Subcutaneous adipose tissue (tissue), 4 donors: ENCODE measurements around the gene MYBPC1. TPM values are rescaled to one million over a fixed set of nuclear protein-coding genes. Genes with fewer than 3 reads are reported as not detected.

ENCODE experiments used
- total RNA-seq, 4 donors: library from RNA; depleted of rRNA; stranded (reverse); fragments of >200 nt; gene quantifications; one replicate each; pipeline ENCODE4 v1.1.0, GENCODE V29; 2016
- TF ChIP-seq, protein P1 (sequence below): fragments of 450-650 bp; IDR thresholded peaks from one replicate; pipeline ENCODE4 v1.5.1; 2016; ENCODE audit warnings: low read depth, mild to moderate bottlenecking, control low read depth, antibody characterized with exemption, moderate library complexity

Gene MYBPC1, protein sequence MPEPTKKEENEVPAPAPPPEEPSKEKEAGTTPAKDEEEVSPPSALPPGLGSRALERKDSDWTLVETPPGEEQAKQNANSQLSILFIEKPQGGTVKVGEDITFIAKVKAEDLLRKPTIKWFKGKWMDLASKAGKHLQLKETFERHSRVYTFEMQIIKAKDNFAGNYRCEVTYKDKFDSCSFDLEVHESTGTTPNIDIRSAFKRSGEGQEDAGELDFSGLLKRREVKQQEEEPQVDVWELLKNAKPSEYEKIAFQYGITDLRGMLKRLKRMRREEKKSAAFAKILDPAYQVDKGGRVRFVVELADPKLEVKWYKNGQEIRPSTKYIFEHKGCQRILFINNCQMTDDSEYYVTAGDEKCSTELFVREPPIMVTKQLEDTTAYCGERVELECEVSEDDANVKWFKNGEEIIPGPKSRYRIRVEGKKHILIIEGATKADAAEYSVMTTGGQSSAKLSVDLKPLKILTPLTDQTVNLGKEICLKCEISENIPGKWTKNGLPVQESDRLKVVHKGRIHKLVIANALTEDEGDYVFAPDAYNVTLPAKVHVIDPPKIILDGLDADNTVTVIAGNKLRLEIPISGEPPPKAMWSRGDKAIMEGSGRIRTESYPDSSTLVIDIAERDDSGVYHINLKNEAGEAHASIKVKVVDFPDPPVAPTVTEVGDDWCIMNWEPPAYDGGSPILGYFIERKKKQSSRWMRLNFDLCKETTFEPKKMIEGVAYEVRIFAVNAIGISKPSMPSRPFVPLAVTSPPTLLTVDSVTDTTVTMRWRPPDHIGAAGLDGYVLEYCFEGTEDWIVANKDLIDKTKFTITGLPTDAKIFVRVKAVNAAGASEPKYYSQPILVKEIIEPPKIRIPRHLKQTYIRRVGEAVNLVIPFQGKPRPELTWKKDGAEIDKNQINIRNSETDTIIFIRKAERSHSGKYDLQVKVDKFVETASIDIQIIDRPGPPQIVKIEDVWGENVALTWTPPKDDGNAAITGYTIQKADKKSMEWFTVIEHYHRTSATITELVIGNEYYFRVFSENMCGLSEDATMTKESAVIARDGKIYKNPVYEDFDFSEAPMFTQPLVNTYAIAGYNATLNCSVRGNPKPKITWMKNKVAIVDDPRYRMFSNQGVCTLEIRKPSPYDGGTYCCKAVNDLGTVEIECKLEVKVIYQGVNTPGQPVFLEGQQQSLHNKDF
- under 1 TPM in 2 of 4 donors, not detected in 2; 0.17 to 0.66 TPM for total RNA-seq

DNA sequence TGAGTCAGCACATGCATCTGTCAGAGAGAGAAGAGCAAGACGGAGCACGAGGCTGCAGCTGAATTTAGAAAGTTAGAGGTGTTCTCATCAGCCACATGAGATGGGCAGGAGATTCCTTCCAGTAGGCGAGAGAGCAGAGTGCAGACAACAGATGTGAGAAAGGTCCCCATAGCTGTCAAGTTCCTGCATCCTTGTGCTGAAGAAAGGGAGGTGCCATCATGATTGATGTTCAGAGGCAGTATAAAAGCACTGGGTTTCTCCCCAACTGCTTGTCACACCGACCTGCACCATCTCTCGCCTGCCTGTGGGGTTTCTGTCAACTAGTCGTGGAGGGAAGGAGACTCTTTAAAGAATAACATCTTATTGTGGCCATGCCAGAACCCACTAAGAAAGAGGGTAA lies at the start of gene MYBPC1:
Gene MYBPC1, plus strand, starts transcription at position 272 of the 400 bp plus-strand sequence. Its CDS starts 100 bp downstream, at position 372.
- TF ChIP-seq, protein P1, sequence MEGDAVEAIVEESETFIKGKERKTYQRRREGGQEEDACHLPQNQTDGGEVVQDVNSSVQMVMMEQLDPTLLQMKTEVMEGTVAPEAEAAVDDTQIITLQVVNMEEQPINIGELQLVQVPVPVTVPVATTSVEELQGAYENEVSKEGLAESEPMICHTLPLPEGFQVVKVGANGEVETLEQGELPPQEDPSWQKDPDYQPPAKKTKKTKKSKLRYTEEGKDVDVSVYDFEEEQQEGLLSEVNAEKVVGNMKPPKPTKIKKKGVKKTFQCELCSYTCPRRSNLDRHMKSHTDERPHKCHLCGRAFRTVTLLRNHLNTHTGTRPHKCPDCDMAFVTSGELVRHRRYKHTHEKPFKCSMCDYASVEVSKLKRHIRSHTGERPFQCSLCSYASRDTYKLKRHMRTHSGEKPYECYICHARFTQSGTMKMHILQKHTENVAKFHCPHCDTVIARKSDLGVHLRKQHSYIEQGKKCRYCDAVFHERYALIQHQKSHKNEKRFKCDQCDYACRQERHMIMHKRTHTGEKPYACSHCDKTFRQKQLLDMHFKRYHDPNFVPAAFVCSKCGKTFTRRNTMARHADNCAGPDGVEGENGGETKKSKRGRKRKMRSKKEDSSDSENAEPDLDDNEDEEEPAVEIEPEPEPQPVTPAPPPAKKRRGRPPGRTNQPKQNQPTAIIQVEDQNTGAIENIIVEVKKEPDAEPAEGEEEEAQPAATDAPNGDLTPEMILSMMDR: no peak

DNA sequence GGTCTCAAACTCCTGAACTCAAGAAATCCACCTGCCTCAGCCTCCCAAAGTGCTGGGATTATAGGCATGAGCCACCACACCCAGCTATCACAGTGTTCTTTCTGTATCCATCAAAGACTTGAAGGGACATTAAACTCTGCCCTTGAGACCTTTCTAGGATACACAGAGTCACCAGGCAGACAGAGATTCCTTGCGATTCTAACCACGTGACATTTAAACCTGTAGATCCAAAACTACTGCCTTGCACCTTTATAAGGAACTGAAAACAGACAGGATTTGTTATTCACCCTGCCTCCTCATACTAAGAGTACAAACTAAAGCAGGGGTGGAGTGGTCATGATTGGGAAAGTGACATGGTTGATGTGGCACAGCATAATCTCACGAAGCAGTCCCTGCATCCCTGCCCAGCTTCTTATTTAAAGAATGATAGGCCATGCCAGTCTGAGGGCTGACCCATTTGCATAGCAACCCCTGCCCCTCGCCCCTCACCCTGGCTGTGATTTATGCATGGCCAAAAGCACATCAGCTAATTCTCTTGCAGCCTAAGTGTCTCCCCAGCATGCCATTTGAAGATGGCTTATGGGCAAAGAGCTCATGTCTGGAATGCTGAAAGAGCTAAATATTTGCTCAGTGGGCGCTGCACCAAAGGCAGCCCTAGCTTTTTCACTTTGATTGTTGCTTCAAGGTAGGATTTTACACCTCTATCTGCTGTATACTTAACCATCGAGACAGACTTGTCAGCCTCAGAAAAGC lies 43.2 kb upstream of the MYBPC1 start:
- TF ChIP-seq, protein P1: no peak

DNA sequence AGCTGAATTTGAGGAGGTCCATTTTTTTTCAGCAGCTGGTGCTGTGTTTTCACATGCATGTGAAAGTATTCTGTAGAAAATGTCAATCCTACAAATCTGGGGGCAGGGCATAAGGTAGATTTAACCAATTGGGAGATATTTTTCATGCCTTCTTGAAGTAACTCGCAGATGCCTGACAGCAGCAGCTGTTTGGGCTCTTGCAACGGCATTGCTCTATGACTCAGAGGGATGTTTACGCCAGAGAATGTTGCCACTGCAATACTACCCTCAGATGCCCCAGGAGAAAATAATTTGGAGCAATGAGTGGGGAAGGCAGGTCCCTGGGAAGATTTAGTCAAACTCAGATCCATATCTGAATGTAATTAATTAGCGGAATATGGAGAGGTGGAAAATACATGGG lies 42.5 kb upstream of the MYBPC1 start:
- TF ChIP-seq, protein P1: no peak

DNA sequence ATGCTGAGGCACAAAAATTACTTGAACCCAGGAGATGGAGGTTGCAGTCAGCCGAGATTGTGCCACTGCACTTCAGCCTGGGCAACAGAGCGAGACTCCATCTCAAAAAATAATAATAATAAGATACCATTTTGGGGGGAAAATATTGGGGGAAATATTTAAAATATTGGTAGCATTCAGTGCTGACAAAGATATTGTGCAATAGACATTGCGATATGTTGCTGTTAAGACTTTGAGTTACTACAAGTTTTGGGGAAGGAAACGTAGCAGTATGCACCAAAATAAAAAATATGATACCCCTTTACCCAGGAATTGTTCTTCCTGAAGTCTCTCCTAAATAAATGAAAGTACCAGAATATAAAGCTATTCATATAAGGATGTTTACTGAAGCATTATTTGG lies 37.7 kb upstream of the MYBPC1 start:
- TF ChIP-seq, protein P1: no peak

DNA sequence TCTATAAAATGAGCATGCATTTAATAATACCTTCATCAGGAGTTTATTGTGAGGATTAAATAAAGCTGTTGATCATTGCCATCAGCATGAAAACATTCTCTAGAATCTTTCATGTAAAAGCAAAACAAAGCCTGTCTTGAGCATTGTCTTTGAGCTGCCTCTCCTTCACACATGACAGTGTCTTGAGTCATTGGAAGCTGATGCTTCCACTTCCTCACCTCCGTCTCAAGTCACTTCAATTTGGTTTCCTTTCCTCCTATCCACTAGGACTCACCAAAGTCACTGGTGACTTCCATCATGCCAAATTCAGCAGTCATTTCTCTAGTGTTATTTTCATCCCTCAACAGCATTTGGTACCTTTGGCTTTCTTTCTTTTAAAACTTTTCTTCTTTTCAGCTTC lies 31.6 kb upstream of the MYBPC1 start:
- TF ChIP-seq, protein P1: no peak

DNA sequence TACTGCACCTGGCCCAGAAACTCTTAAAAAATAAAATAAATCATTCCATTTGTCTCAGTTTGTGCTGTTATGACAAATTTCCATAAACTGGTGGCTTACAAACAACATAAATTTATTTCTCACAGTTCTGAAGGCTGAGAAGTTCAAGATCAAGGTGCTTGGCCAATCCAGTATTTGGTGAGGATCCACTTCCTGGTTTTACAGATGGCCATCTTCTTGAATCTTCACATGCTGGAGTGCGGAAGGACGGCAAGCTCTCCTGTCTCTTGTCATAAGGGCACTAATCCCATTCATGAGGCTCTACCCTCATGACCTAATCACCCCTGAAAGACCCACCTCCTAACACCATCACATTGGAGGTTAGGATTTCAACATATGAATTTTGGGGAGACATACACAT lies 29.9 kb upstream of the MYBPC1 start:
- TF ChIP-seq, protein P1: no peak
